ENCODE results near the gene FBLN1.

Gene FBLN1

GRCh38 chr22:45478108-45478771, 24.4 kb upstream of the FBLN1 start:
- H3K27ac ChIP-seq, result no peak overlapping the region
- TF ChIP-seq CTCF (conservative IDR thresholded peaks at IDR 0.05), result no peak

GRCh38 chr22:45480717-45481116, 22.0 kb upstream of the FBLN1 start:
- no peak for TF ChIP-seq CTCF (conservative IDR thresholded peaks at IDR 0.05)

GRCh38 chr22:45481661-45482060, 21.0 kb upstream of the FBLN1 start:
- no peak overlapping the region for H3K27ac ChIP-seq
- no peak for TF ChIP-seq CTCF (conservative IDR thresholded peaks at IDR 0.05)

More at GRCh38 chr22:45480717-45481116, 22.0 kb upstream of the FBLN1 start:
- H3K27ac ChIP-seq, result no peak overlapping the region

GRCh38 chr22:45482169-45482568, 20.5 kb upstream of the FBLN1 start:
- H3K27ac ChIP-seq, result no peak overlapping the region
- TF ChIP-seq CTCF (conservative IDR thresholded peaks at IDR 0.05), result no peak

GRCh38 chr22:45483319-45483718, 19.4 kb upstream of the FBLN1 start:
- no peak overlapping the region for H3K27ac ChIP-seq

GRCh38 chr22:45483918-45484499, 18.7 kb upstream of the FBLN1 start:
- H3K27ac ChIP-seq, result no peak overlapping the region
- no peak for TF ChIP-seq CTCF (conservative IDR thresholded peaks at IDR 0.05)

More at GRCh38 chr22:45483319-45483718, 19.4 kb upstream of the FBLN1 start:
- no peak for TF ChIP-seq CTCF (conservative IDR thresholded peaks at IDR 0.05)

GRCh38 chr22:45484742-45485141, 17.9 kb upstream of the FBLN1 start:
- TF ChIP-seq CTCF (conservative IDR thresholded peaks at IDR 0.05), result no peak

More at GRCh38 chr22:45484742-45485141, 17.9 kb upstream of the FBLN1 start:
- H3K27ac ChIP-seq, result no peak overlapping the region
